SK-N-SH (cell line): Measurements from ENCODE around the gene SINHCAF. TPM values are rescaled to one million over a fixed set of nuclear protein-coding genes. Genes with fewer than 3 reads are reported as not detected.
"Not testable (repeated sequence)": the region's sequence is repeated elsewhere in the genome, so short reads cannot be mapped to it uniquely, and the experiment has no call there.

ENCODE experiments used
- CTCF ChIA-PET: fragments of 300-600, 350-600 bp; formaldehyde crosslinking; extraction: SDS; loops from one replicate; lab custom pipeline; 2021; lab: Yijun Ruan, JAX
- POLR2A ChIA-PET: fragments of 350-600 bp; sonication (Branson Sonifier 250); formaldehyde crosslinking; extraction: SDS; loops from one replicate; lab custom pipeline; 2020; ENCODE audit warnings: antibody characterized with exemption, inconsistent platforms; lab: Yijun Ruan, JAX
- DNase-seq: peaks from one replicate; pipeline ENCODE4 v3.0.0; 2012
- H2AFZ ChIP-seq: fragments of 200-600 bp; sonication (generic); 2 replicates; pipeline ENCODE4 v1.8.1; 2016; ENCODE audit warnings: antibody characterized with exemption, mild to moderate bottlenecking, low read depth
- H3F3A ChIP-seq: fragments of 200-600 bp; sonication (generic); replicated peaks from 2 replicates; pipeline ENCODE3; 2016; ENCODE audit warnings: antibody characterized with exemption, mild to moderate bottlenecking; ENCODE audit not compliant: insufficient read depth
- H3K27ac ChIP-seq, 2 experiments: fragments of 200-500 bp in 1 of 2; fragments of 200-600 bp in 1 of 2; sonication (Bioruptor generic) in 1 of 2; sonication (generic), shearing (Covaris generic) in 1 of 2; 2 replicates each; pipeline versions ENCODE4 v1.5.1 to v1.6.1; 2014 to 2016; ENCODE audit warnings: low read depth in 2 of 2, inconsistent platforms in 1 of 2, low read length in 1 of 2, mild to moderate bottlenecking in 1 of 2, mixed read lengths in 1 of 2
- H3K27me3 ChIP-seq: fragments of 200-600 bp; sonication (generic), shearing (Covaris generic); 2 replicates; pipeline ENCODE4 v1.6.1; 2016; ENCODE audit warnings: mixed run types; ENCODE audit not compliant: insufficient read depth
- H3K36me3 ChIP-seq, 2 experiments: fragments of 200-500 bp in 1 of 2; fragments of 200-600 bp in 1 of 2; sonication (Bioruptor generic) in 1 of 2; sonication (generic) in 1 of 2; replicated peaks in 1 of 2; 2 replicates each; pipeline versions ENCODE3 to v1.5.1; 2014 to 2016; ENCODE audit warnings: low read length in 1 of 2, mild to moderate bottlenecking in 1 of 2; ENCODE audit not compliant: insufficient read depth in 2 of 2, control insufficient read depth in 1 of 2
- H3K4me1 ChIP-seq, 2 experiments: fragments of 200-500 bp in 1 of 2; fragments of 200-600 bp in 1 of 2; sonication (Bioruptor generic) in 1 of 2; sonication (generic), shearing (Covaris generic) in 1 of 2; 2 replicates each; pipeline versions ENCODE4 v1.5.1 to v1.6.1; 2014 to 2016; ENCODE audit warnings: low read depth in 1 of 2, low read length in 1 of 2, mixed run types in 1 of 2; ENCODE audit not compliant: insufficient read depth in 2 of 2, control insufficient read depth in 1 of 2
- H3K4me2 ChIP-seq: fragments of 200-600 bp; sonication (generic), shearing (Covaris generic); 2 replicates; pipeline ENCODE4 v1.6.1; 2017; ENCODE audit warnings: mixed run types
- H3K4me3 ChIP-seq, 2 experiments: fragments of 200-500 bp in 1 of 2; fragments of 200-600 bp in 1 of 2; sonication (Bioruptor generic) in 1 of 2; sonication (generic), shearing (Covaris generic) in 1 of 2; 2 replicates each; pipeline versions ENCODE4 v1.5.1 to v1.8.1; 2014 to 2016; ENCODE audit warnings: low read depth in 2 of 2, inconsistent platforms in 1 of 2, low read length in 1 of 2, mild to moderate bottlenecking in 1 of 2, mixed read lengths in 1 of 2, moderate library complexity in 1 of 2
- H3K79me2 ChIP-seq: fragments of 200-600 bp; sonication (generic); 2 replicates; pipeline ENCODE4 v1.8.1; 2017; ENCODE audit warnings: mild to moderate bottlenecking; ENCODE audit not compliant: insufficient read depth
- H3K9ac ChIP-seq: fragments of 200-600 bp; sonication (generic); 2 replicates; pipeline ENCODE4 v1.6.1; 2017; ENCODE audit warnings: mixed run types
- H3K9me2 ChIP-seq: fragments of 200-600 bp; sonication (generic); 2 replicates; pipeline ENCODE4 v1.6.1; 2017; ENCODE audit warnings: mixed run types
- H3K9me3 ChIP-seq: fragments of 200-600 bp; sonication (generic); 2 replicates; pipeline ENCODE4 v1.6.1; 2017; ENCODE audit warnings: mixed run types, mild to moderate bottlenecking, moderate library complexity
- H4K20me1 ChIP-seq: fragments of 200-600 bp; sonication (generic); 2 replicates; pipeline ENCODE4 v1.6.1; 2017; ENCODE audit warnings: mild to moderate bottlenecking, mixed run types; ENCODE audit not compliant: insufficient read depth
- ELF1 ChIP-seq: IDR thresholded peaks from 2 replicates; pipeline ENCODE4 v1.4.0; 2012
- EZH2phosphoT487 ChIP-seq: fragments of 200-600 bp; sonication (generic); IDR thresholded peaks from 2 replicates; pipeline ENCODE4 v1.6.1; 2017; ENCODE audit warnings: low read depth, mixed run types, mild to moderate bottlenecking, antibody characterized with exemption, moderate library complexity, borderline replicate concordance
- GABPA ChIP-seq: IDR thresholded peaks from 2 replicates; pipeline ENCODE4 v1.4.0; 2012; ENCODE audit warnings: low read depth, mild to moderate bottlenecking
- GATA2 ChIP-seq: sonication (generic); formaldehyde crosslinking; IDR thresholded peaks from 2 replicates; pipeline ENCODE4 v1.5.0; 2020; ENCODE audit warnings: mild to moderate bottlenecking, missing genetic modification reagents
- JUND ChIP-seq: IDR thresholded peaks from 2 replicates; pipeline ENCODE4 v1.4.0; 2012
- NFIC ChIP-seq: IDR thresholded peaks from 2 replicates; pipeline ENCODE4 v1.4.0; 2012; ENCODE audit warnings: borderline replicate concordance
- RCOR1 ChIP-seq: fragments of 150-350 bp; IDR thresholded peaks from 2 replicates; pipeline ENCODE4 v1.6.1; 2017; ENCODE audit warnings: antibody characterized with exemption, low read length
- RFX5 ChIP-seq: IDR thresholded peaks from 2 replicates; pipeline ENCODE4 v1.6.1; 2012; ENCODE audit warnings: mild to moderate bottlenecking, improper control_type of control experiment, low read length
- RXRA ChIP-seq: IDR thresholded peaks from 2 replicates; pipeline ENCODE4 v1.4.0; 2012; ENCODE audit warnings: low read depth, mild to moderate bottlenecking, borderline replicate concordance
- SIN3A ChIP-seq: IDR thresholded peaks from 2 replicates; pipeline ENCODE4 v1.6.1; 2012; ENCODE audit warnings: low read depth, mild to moderate bottlenecking, low read length, moderate library complexity, borderline replicate concordance
- SMC3 ChIP-seq: IDR thresholded peaks from 2 replicates; pipeline ENCODE4 v1.6.1; 2012; ENCODE audit warnings: low read depth, low read length, improper control_type of control experiment
- TAF1 ChIP-seq: IDR thresholded peaks from 2 replicates; pipeline ENCODE4 v1.6.1; 2012; ENCODE audit warnings: low read depth, mild to moderate bottlenecking, low read length, moderate library complexity, borderline replicate concordance
- TEAD4 ChIP-seq: IDR thresholded peaks from 2 replicates; pipeline ENCODE4 v1.4.0; 2012; ENCODE audit warnings: mild to moderate bottlenecking, borderline replicate concordance; ENCODE audit not compliant: insufficient read depth
- WGBS: methylation state at CpG from one replicate; pipeline ENCODE4 v1.1.6; 2017; ENCODE audit warnings: low lambda C conversion rate; 5-methylcytosine and 5-hydroxymethylcytosine counted together
- polyA plus RNA-seq, 3 experiments: library from polyadenylated mRNA; depleted of rRNA; stranded (reverse); fragments of >200 nt; gene quantifications; 2 replicates each; pipeline ENCODE4 v1.2.3, GENCODE V29; 2012
- TF ChIP-seq, protein P1 (sequence below): IDR thresholded peaks from 2 replicates; pipeline ENCODE4 v1.6.1; 2012; ENCODE audit warnings: mild to moderate bottlenecking, low read depth, low read length, moderate library complexity
- TF ChIP-seq, protein P2 (sequence below): IDR thresholded peaks from 2 replicates; pipeline ENCODE4; 2012
- TF ChIP-seq, protein P3 (sequence below): fragments of 150-350 bp; IDR thresholded peaks from 2 replicates; pipeline ENCODE4 v1.6.1; 2017; ENCODE audit warnings: antibody characterized with exemption, low read length, low read depth, borderline replicate concordance
- TF ChIP-seq, protein P4 (sequence below): IDR thresholded peaks from 2 replicates; pipeline ENCODE4 v1.4.0; 2012; ENCODE audit warnings: low read depth, borderline replicate concordance
- TF ChIP-seq, protein P5 (sequence below): fragments of 200-600 bp; sonication (generic); IDR thresholded peaks from 2 replicates; pipeline ENCODE4 v1.6.1; 2017; ENCODE audit warnings: antibody characterized with exemption, mild to moderate bottlenecking, moderate library complexity

The SINHCAF gene
- polyA plus RNA-seq, 1 of the 3 experiments (the other 2 are of a cell fraction) = 22.2 TPM

DNA sequence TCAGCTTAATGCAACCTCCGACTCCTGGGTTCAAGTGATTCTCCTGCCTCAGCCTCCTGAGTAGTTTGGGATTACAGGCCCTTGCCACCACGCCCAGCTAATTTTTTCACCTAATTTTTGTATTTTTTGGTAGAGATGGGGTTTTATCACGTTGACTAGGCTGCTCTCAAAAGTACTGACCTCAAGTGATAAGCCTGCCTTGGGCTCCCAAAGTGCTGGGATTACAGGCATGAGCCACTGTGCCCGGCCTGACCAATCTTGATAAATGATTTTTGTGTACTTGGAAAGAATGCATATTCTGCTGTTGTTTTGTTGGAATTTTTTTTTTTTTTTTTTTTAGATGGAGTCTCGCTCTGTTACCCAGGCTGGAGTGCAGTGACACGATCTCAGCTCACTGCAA is 49.5 kb upstream of the SINHCAF start:
- CTCF ChIA-PET = interaction anchor here (1.6 kb wide), 1 partner anchor 28 kb away, joined by 3 read pairs; no protein-coding TSS in a partner anchor
- H3K27me3 ChIP-seq, H3K9me2 ChIP-seq, H3F3A ChIP-seq, H3K36me3 ChIP-seq, H3K9me3 ChIP-seq, H3K4me1 ChIP-seq, H3K79me2 ChIP-seq, H3K9ac ChIP-seq, POLR2A ChIA-PET, H3K4me3 ChIP-seq, H3K27ac ChIP-seq, H3K4me2 ChIP-seq, H2AFZ ChIP-seq, DNase-seq, H4K20me1 ChIP-seq: not testable (repeated sequence)
- 69% methylated on average over 6 of the region's 6 CpGs for WGBS

DNA sequence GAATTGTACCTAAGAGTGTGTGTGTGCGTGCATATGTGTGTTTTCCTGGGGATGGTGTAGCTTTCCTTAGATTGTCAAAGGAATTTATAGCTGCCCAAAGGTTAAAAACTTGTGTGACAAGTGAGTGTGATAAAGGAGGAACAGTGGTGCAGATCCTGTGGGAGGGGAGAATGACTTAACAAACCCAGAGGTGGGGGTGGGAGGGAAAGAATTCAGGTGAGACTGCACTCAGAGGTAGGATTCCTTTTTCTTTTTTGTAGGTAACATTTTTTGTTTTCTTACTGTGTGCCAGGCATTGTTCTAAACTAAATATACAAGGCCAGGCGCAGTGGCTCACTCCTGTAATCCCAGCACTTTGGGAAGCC is 45.3 kb upstream of the SINHCAF start:
- H3K9ac ChIP-seq = no peak overlapping the region
- no peak for DNase-seq
- H4K20me1 ChIP-seq = no peaks in the 10 kb centered on the region
- no peak overlapping the region for H2AFZ ChIP-seq
- H3K4me2 ChIP-seq = no peak overlapping the region
- POLR2A ChIA-PET = no interaction called here
- H3K9me2 ChIP-seq = no peaks in the 10 kb centered on the region
- H3K27me3 ChIP-seq = no peaks in the 10 kb centered on the region
- no peaks in the 10 kb centered on the region for H3K79me2 ChIP-seq
- H3K4me1 ChIP-seq = no peaks in the 10 kb centered on the region
- no peak overlapping the region for H3K27ac ChIP-seq
- no peaks in the 10 kb centered on the region for H3K36me3 ChIP-seq
- no peaks in the 10 kb centered on the region for H3K9me3 ChIP-seq
- CTCF ChIA-PET = no interaction called here
- H3K4me3 ChIP-seq = no peak overlapping the region
- WGBS = 100% methylated on average over 2 of the region's 2 CpGs
- H3F3A ChIP-seq = no peaks in the 10 kb centered on the region
- TF ChIP-seq, protein P1, sequence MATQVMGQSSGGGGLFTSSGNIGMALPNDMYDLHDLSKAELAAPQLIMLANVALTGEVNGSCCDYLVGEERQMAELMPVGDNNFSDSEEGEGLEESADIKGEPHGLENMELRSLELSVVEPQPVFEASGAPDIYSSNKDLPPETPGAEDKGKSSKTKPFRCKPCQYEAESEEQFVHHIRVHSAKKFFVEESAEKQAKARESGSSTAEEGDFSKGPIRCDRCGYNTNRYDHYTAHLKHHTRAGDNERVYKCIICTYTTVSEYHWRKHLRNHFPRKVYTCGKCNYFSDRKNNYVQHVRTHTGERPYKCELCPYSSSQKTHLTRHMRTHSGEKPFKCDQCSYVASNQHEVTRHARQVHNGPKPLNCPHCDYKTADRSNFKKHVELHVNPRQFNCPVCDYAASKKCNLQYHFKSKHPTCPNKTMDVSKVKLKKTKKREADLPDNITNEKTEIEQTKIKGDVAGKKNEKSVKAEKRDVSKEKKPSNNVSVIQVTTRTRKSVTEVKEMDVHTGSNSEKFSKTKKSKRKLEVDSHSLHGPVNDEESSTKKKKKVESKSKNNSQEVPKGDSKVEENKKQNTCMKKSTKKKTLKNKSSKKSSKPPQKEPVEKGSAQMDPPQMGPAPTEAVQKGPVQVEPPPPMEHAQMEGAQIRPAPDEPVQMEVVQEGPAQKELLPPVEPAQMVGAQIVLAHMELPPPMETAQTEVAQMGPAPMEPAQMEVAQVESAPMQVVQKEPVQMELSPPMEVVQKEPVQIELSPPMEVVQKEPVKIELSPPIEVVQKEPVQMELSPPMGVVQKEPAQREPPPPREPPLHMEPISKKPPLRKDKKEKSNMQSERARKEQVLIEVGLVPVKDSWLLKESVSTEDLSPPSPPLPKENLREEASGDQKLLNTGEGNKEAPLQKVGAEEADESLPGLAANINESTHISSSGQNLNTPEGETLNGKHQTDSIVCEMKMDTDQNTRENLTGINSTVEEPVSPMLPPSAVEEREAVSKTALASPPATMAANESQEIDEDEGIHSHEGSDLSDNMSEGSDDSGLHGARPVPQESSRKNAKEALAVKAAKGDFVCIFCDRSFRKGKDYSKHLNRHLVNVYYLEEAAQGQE = no peak
- TF ChIP-seq, protein P2, sequence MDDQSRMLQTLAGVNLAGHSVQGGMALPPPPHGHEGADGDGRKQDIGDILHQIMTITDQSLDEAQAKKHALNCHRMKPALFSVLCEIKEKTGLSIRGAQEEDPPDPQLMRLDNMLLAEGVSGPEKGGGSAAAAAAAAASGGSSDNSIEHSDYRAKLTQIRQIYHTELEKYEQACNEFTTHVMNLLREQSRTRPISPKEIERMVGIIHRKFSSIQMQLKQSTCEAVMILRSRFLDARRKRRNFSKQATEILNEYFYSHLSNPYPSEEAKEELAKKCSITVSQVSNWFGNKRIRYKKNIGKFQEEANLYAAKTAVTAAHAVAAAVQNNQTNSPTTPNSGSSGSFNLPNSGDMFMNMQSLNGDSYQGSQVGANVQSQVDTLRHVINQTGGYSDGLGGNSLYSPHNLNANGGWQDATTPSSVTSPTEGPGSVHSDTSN = no peak
- TF ChIP-seq NFIC (no peak), TEAD4 (no peak), RFX5 (no peak), RCOR1 (no peak), EZH2phosphoT487 (no peak), ELF1 (no peak), JUND (no peak), TAF1 (no peak), SMC3 (no peak), GABPA (no peak), GATA2 (CRISPR knock-in tag) (no peak), RXRA (no peak), SIN3A (no peak)
- TF ChIP-seq, protein P3, sequence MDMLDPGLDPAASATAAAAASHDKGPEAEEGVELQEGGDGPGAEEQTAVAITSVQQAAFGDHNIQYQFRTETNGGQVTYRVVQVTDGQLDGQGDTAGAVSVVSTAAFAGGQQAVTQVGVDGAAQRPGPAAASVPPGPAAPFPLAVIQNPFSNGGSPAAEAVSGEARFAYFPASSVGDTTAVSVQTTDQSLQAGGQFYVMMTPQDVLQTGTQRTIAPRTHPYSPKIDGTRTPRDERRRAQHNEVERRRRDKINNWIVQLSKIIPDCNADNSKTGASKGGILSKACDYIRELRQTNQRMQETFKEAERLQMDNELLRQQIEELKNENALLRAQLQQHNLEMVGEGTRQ = no peak
- TF ChIP-seq, protein P4, sequence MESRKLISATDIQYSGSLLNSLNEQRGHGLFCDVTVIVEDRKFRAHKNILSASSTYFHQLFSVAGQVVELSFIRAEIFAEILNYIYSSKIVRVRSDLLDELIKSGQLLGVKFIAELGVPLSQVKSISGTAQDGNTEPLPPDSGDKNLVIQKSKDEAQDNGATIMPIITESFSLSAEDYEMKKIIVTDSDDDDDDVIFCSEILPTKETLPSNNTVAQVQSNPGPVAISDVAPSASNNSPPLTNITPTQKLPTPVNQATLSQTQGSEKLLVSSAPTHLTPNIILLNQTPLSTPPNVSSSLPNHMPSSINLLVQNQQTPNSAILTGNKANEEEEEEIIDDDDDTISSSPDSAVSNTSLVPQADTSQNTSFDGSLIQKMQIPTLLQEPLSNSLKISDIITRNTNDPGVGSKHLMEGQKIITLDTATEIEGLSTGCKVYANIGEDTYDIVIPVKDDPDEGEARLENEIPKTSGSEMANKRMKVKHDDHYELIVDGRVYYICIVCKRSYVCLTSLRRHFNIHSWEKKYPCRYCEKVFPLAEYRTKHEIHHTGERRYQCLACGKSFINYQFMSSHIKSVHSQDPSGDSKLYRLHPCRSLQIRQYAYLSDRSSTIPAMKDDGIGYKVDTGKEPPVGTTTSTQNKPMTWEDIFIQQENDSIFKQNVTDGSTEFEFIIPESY = no peak
- TF ChIP-seq, protein P5, sequence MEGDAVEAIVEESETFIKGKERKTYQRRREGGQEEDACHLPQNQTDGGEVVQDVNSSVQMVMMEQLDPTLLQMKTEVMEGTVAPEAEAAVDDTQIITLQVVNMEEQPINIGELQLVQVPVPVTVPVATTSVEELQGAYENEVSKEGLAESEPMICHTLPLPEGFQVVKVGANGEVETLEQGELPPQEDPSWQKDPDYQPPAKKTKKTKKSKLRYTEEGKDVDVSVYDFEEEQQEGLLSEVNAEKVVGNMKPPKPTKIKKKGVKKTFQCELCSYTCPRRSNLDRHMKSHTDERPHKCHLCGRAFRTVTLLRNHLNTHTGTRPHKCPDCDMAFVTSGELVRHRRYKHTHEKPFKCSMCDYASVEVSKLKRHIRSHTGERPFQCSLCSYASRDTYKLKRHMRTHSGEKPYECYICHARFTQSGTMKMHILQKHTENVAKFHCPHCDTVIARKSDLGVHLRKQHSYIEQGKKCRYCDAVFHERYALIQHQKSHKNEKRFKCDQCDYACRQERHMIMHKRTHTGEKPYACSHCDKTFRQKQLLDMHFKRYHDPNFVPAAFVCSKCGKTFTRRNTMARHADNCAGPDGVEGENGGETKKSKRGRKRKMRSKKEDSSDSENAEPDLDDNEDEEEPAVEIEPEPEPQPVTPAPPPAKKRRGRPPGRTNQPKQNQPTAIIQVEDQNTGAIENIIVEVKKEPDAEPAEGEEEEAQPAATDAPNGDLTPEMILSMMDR = no peak
